Measurements from ENCODE around the gene ZSWIM5.
"Not testable (repeated sequence)": the region's sequence is repeated elsewhere in the genome, so short reads cannot be mapped to it uniquely, and the experiment has no call there.

Gene ZSWIM5

DNA sequence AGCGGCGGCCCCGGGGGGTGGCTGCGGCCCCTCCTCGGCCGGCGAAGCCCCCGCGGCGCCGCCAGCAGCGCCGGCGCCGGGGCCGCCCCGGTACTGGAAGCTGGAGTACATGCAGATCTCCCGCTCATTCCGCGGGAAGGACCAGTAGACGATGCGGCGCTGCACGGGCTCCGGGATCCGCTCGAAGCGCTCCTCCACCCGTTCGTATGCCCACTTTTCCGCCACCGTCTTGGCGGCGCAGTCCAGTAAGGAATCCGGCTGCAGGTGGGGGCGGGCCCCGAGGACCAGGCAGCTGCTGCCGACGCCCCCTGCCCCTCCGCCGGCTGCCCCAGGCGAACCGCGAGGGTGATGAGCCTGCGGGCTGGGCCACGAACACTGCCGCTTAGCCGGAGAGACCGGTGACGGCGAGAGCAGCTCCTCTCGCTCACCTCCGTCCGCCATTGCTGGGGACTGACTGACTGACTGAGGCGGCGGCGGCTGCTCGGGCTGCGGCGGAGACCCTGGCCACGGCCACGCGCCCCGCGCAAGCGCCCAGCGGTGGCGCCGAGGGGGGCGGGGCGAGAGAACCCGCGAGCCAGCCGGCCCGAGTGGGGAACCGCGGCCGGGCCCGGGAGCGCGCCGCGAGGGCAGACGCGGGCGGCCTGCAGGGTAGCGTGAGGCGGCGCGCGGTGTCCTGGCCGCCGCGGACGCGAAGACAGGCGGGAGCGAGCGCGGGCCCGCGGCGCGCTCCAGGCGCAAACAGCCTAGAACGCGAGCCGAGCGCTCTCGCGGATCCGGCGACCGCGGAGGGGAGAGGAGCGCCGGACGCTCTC lies at the start of gene ZSWIM5:
Gene ZSWIM5 (minus strand): TSS at position 696 of the 812 bp plus-strand sequence. CDS start 255 bp downstream, at position 441.
- Histone ChIP-seq H3K9ac (peak within 1 kb of the TSS; percentile 51 to 75 (median 68)), H3K9me3 (replicated peaks in 1 of 11) (no peaks in the 10 kb centered on the region), H4K20me1 (peaks cover 0 to 20% (median 10%) of the 10 kb centered on the region in 11 experiments; a peak in 14 of 22 replicates), H3K27ac (no peak within 1 kb of the TSS; a peak in 1 of 22 replicates), H3K27me3 (peaks cover 62 to 82% (median 76%) of the 10 kb centered on the region in 11 experiments), H3K4me2 (peak within 1 kb of the TSS; percentile 95 to 100 (median 99)), H3K4me3 (peak within 1 kb of the TSS; percentile 70 to 87 (median 78)), H3K4me1 (peaks cover 5 to 15% (median 10%) of the 10 kb centered on the region in 10 experiments; a peak in 16 of 20 replicates), H3K36me3 (no peaks in the 10 kb centered on the region)
- no peak for TF ChIP-seq Cebpa-rat (IDR thresholded peaks at IDR 0.05)

- Histone ChIP-seq H3K4me1 (no peaks in the 10 kb centered on the region), H3K27me3 (no peaks in the 10 kb centered on the region), H4K20me1 (no peaks in the 10 kb centered on the region), H3K4me3 (no peak overlapping the region), H3K27ac (no peak overlapping the region), H3K9ac (no peak overlapping the region), H3K36me3 (peaks cover 0 to 16% (median 7%) of the 10 kb centered on the region in 11 experiments; a peak in 12 of 22 replicates), H3K4me2 (no peak overlapping the region), H3K9me3 (replicated peaks in 1 of 11) (peaks cover 27 to 34% (median 32%) of the 10 kb centered on the region in 11 experiments)
- no peak for TF ChIP-seq Cebpa-rat (IDR thresholded peaks at IDR 0.05)
These were observed 48.1 kb upstream of the ZSWIM5 start for GRCh38 chr1:45254490-45254889.

GRCh38 chr1:45250544-45250943 lies 44.1 kb upstream of the ZSWIM5 start:
- no peak overlapping the region for H3K4me3 ChIP-seq
- H3K9ac ChIP-seq, result no peak overlapping the region
- no peak overlapping the region for H3K4me2 ChIP-seq
- no peak for TF ChIP-seq Cebpa-rat (IDR thresholded peaks at IDR 0.05)
- no peak overlapping the region for H3K27ac ChIP-seq
- H3K27me3 ChIP-seq, result no peaks in the 10 kb centered on the region
- peaks cover 0 to 14% (median 9%) of the 10 kb centered on the region in 11 experiments; a peak in 6 of 22 replicates for H3K9me3 ChIP-seq (replicated peaks in 1 of 11)
- no peaks in the 10 kb centered on the region for H4K20me1 ChIP-seq
- H3K4me1 ChIP-seq, result no peaks in the 10 kb centered on the region; a peak in 1 of 20 replicates
- H3K36me3 ChIP-seq, result no peaks in the 10 kb centered on the region

- not testable (repeated sequence) for H3K27ac ChIP-seq, H3K27me3 ChIP-seq, H3K4me3 ChIP-seq, H4K20me1 ChIP-seq, H3K36me3 ChIP-seq, H3K9ac ChIP-seq, H3K4me1 ChIP-seq, H3K4me2 ChIP-seq
- H3K9me3 ChIP-seq (replicated peaks in 1 of 11), result peaks cover 2 to 18% (median 11%) of the 10 kb centered on the region in 11 experiments; a peak in 21 of 22 replicates
These were observed 41.6 kb upstream of the ZSWIM5 start for GRCh38 chr1:45248004-45248403.

GRCh38 chr1:45246760-45247159 lies 40.4 kb upstream of the ZSWIM5 start:
- Histone ChIP-seq H3K4me1 (no peaks in the 10 kb centered on the region; a peak in 1 of 20 replicates), H3K9ac (no peak overlapping the region), H3K4me2 (no peak overlapping the region), H4K20me1 (no peaks in the 10 kb centered on the region), H3K36me3 (no peaks in the 10 kb centered on the region), H3K27me3 (no peaks in the 10 kb centered on the region), H3K27ac (no peak overlapping the region), H3K9me3 (replicated peaks in 1 of 11) (peaks cover 14 to 31% (median 24%) of the 10 kb centered on the region in 11 experiments), H3K4me3 (no peak overlapping the region)
- TF ChIP-seq Cebpa-rat (IDR thresholded peaks at IDR 0.05), result no peak

GRCh38 chr1:45246359-45246758 lies 40.0 kb upstream of the ZSWIM5 start:
- not testable (repeated sequence) for H3K9ac ChIP-seq, H3K4me3 ChIP-seq, H4K20me1 ChIP-seq, H3K27ac ChIP-seq, H3K27me3 ChIP-seq, H3K4me1 ChIP-seq, H3K36me3 ChIP-seq, H3K4me2 ChIP-seq
- peaks cover 18 to 35% (median 28%) of the 10 kb centered on the region in 11 experiments for H3K9me3 ChIP-seq (replicated peaks in 1 of 11)

- H3K4me3 ChIP-seq, result no peak overlapping the region
- H3K27me3 ChIP-seq, result no peaks in the 10 kb centered on the region
- TF ChIP-seq Cebpa-rat (IDR thresholded peaks at IDR 0.05), result no peak
- no peak overlapping the region for H3K4me2 ChIP-seq
- H3K9ac ChIP-seq, result no peak overlapping the region
- H4K20me1 ChIP-seq, result no peaks in the 10 kb centered on the region
- H3K36me3 ChIP-seq, result no peaks in the 10 kb centered on the region
- H3K4me1 ChIP-seq, result no peaks in the 10 kb centered on the region; a peak in 1 of 20 replicates
- no peak overlapping the region for H3K27ac ChIP-seq
- peaks cover 35 to 52% (median 44%) of the 10 kb centered on the region in 11 experiments for H3K9me3 ChIP-seq (replicated peaks in 1 of 11)
These were observed 38.3 kb upstream of the ZSWIM5 start for GRCh38 chr1:45244660-45245059.

DNA sequence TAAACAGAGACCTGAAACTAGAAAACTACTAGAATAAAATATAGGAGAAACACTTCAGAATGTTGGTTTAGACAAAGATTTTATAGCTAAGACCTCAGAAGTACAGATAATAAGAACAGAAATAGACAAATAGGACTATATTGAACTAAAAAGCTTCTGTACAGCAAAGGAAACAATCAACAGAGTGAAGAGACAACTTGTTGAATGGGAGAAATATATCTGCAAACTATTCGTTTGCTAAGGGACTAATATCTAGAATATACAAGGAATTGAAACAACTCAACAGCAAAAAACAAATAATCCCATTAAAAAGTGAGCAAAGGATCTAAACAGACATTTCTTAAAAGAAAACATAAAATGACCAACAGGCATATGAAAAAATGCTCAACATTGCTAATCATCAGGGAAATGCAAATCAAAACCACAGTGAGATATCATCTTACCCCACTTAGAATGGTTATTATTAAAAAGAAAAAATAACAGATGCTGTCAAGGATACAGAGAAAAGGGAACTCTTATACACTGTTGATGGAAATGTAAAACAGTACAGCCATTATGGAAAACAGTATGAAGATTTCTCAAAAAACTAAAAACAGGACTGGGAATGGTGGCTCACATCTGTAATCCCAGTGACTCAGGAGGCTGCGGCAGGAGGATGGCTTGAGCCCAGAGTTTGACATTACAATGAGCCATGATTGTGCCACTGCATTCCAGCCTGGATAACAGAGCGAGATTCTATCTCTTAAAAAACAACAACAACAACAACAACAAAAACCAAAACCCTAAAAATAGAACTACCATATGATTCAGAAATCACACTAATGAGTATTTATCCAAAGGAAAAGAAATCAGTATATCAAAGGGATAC lies 37.3 kb upstream of the ZSWIM5 start:
- H3K9me3 ChIP-seq (replicated peaks in 1 of 11), result peaks cover 35 to 52% (median 43%) of the 10 kb centered on the region in 11 experiments
- H3K27me3 ChIP-seq, result no peaks in the 10 kb centered on the region
- no peaks in the 10 kb centered on the region; a peak in 1 of 20 replicates for H3K4me1 ChIP-seq
- no peak overlapping the region for H3K9ac ChIP-seq
- no peak for TF ChIP-seq Cebpa-rat (IDR thresholded peaks at IDR 0.05)
- no peak overlapping the region for H3K27ac ChIP-seq
- no peak overlapping the region for H3K4me2 ChIP-seq
- H3K4me3 ChIP-seq, result no peak overlapping the region
- H4K20me1 ChIP-seq, result no peaks in the 10 kb centered on the region
- H3K36me3 ChIP-seq, result no peaks in the 10 kb centered on the region

GRCh38 chr1:45238846-45239245 lies 32.4 kb upstream of the ZSWIM5 start:
- Histone ChIP-seq H3K9me3 (replicated peaks in 1 of 11) (peaks cover 42 to 76% (median 55%) of the 10 kb centered on the region in 11 experiments), H3K4me1 (no peaks in the 10 kb centered on the region), H3K36me3 (no peaks in the 10 kb centered on the region), H3K27me3 (no peaks in the 10 kb centered on the region), H3K9ac (no peak overlapping the region), H3K4me2 (no peak overlapping the region), H3K27ac (no peak overlapping the region), H4K20me1 (no peaks in the 10 kb centered on the region), H3K4me3 (no peak overlapping the region)
- no peak for TF ChIP-seq Cebpa-rat (IDR thresholded peaks at IDR 0.05)

All from BLaER1 treated with 17β-estradiol and CSF1 and Interleukin-3, amounts not matched to agents 10 nM and 100 nM (cell line).